ENCODE data around the gene POU2F1. TPM values are rescaled to one million over a fixed set of nuclear protein-coding genes. Genes with fewer than 3 reads are reported as not detected.

POU2F1 gene
- total and polyA plus RNA-seq, 7 donors = 2.3 to 35.5 (median 15.0) TPM

- Histone ChIP-seq H3K27me3 (no peaks in the 10 kb centered on the region), H3K4me1 (peaks cover 0 to 7% (median 5%) of the 10 kb centered on the region in 4 donors), H3K27ac (no peak overlapping the region), H3K36me3 (no peaks in the 10 kb centered on the region), H3K4me3 (no peak overlapping the region), H3K9me3 (no peaks in the 10 kb centered on the region)
- no peak for DNase-seq
- TF ChIP-seq POLR2AphosphoS5 (IDR thresholded peaks at IDR 0.05) = no peak
- no peak for TF ChIP-seq EP300 (IDR thresholded peaks at IDR 0.05)
- no peak for TF ChIP-seq CTCF (IDR thresholded peaks at IDR 0.05)
- no peak for TF ChIP-seq POLR2A (IDR thresholded peaks at IDR 0.05)
- 79 to 89% methylated on average over 9 of the region's 9 CpGs for WGBS, 2 donors
- intact Hi-C loops (cut with DNase I) = no loop called here
Observed at GRCh38 chr1:167305059-167305705, 84.5 kb downstream of the POU2F1 start.

GRCh38 chr1:167305706-167306277, 85.1 kb downstream of the POU2F1 start:
- intact Hi-C loops (cut with DNase I) = no loop called here
- WGBS, 2 donors = 11 to 47% methylated on average over 2 of the region's 2 CpGs
- DNase-seq = no peak

GRCh38 chr1:167310732-167311131, 90.0 kb downstream of the POU2F1 start:
- Histone ChIP-seq H3K27ac (no peak overlapping the region), H3K9me3 (no peaks in the 10 kb centered on the region), H3K4me3 (no peak overlapping the region), H3K4me1 (peaks cover 0 to 5% (median 3%) of the 10 kb centered on the region in 4 donors), H3K36me3 (no peaks in the 10 kb centered on the region), H3K27me3 (no peaks in the 10 kb centered on the region)
- DNase-seq = no peak
- intact Hi-C loops (cut with DNase I) = no loop called here
- no peak for TF ChIP-seq EP300 (IDR thresholded peaks at IDR 0.05)
- TF ChIP-seq POLR2AphosphoS5 (IDR thresholded peaks at IDR 0.05) = no peak
- no peak for TF ChIP-seq POLR2A (IDR thresholded peaks at IDR 0.05)
- no peak for TF ChIP-seq CTCF (IDR thresholded peaks at IDR 0.05)

More at GRCh38 chr1:167305706-167306277, 85.1 kb downstream of the POU2F1 start:
- Histone ChIP-seq H3K4me3 (no peak overlapping the region), H3K9me3 (no peaks in the 10 kb centered on the region), H3K4me1 (peaks cover 0 to 7% (median 5%) of the 10 kb centered on the region in 4 donors), H3K36me3 (no peaks in the 10 kb centered on the region), H3K27me3 (no peaks in the 10 kb centered on the region), H3K27ac (no peak overlapping the region)
- TF ChIP-seq POLR2A (IDR thresholded peaks at IDR 0.05) (no peak), CTCF (IDR thresholded peaks at IDR 0.05) (no peak), EP300 (IDR thresholded peaks at IDR 0.05) (no peak), POLR2AphosphoS5 (IDR thresholded peaks at IDR 0.05) (no peak)

GRCh38 chr1:167312871-167313270, 92.2 kb downstream of the POU2F1 start:
- 69 to 77% methylated on average over 1 of the region's 1 CpG for WGBS, 2 donors
- H3K27ac ChIP-seq = no peak overlapping the region
- intact Hi-C loops (cut with DNase I) = no loop called here
- DNase-seq = no peak
- no peak overlapping the region for H3K4me3 ChIP-seq
- H3K9me3 ChIP-seq = peaks cover 0 to 5% (median 2%) of the 10 kb centered on the region in 4 donors
- TF ChIP-seq POLR2AphosphoS5 (IDR thresholded peaks at IDR 0.05) (no peak), POLR2A (IDR thresholded peaks at IDR 0.05) (no peak), CTCF (IDR thresholded peaks at IDR 0.05) (no peak), EP300 (IDR thresholded peaks at IDR 0.05) (no peak)
- H3K36me3 ChIP-seq = no peaks in the 10 kb centered on the region
- no peaks in the 10 kb centered on the region for H3K27me3 ChIP-seq
- no peaks in the 10 kb centered on the region for H3K4me1 ChIP-seq

All from sigmoid colon (tissue), 7 donors.